Stomach smooth muscle (tissue), 2 donors: Measurements from ENCODE around the gene CBFA2T3.
"Not testable (repeated sequence)": the region's sequence is repeated elsewhere in the genome, so short reads cannot be mapped to it uniquely, and the experiment has no call there.

Experiments used
- H3K27ac ChIP-seq: one replicate; pipeline ENCODE4 v1.7.0; 2013; ENCODE audit warnings: mild to moderate bottlenecking, low read length, inconsistent platforms
- H3K27me3 ChIP-seq, 2 donors: one replicate each; pipeline ENCODE4 v1.7.0; 2013; ENCODE audit warnings: low read length in 2 of 2; ENCODE audit not compliant: insufficient read depth in 2 of 2, control insufficient read depth in 1 of 2
- H3K36me3 ChIP-seq, 2 donors: one replicate each; pipeline ENCODE4 v1.7.0; 2013; ENCODE audit warnings: low read length in 2 of 2; ENCODE audit not compliant: control insufficient read depth in 2 of 2, insufficient read depth in 2 of 2
- H3K4me1 ChIP-seq: one replicate; pipeline ENCODE4 v1.7.0; 2013; ENCODE audit warnings: low read length; ENCODE audit not compliant: control insufficient read depth, insufficient read depth
- H3K4me3 ChIP-seq, 2 donors: one replicate each; pipeline ENCODE4 v1.7.0; 2013; ENCODE audit warnings: low read length in 2 of 2
- H3K9ac ChIP-seq, 2 donors: one replicate each; pipeline ENCODE4 v1.7.0; 2013; ENCODE audit warnings: low read length in 2 of 2, mild to moderate bottlenecking in 1 of 2
- H3K9me3 ChIP-seq, 2 donors: one replicate each; pipeline ENCODE4 v1.7.0; 2013; ENCODE audit warnings: low read length in 2 of 2; ENCODE audit not compliant: control insufficient read depth in 2 of 2
- donor health status: healthy.
- donor health status: Pancreatic carcinoma.

The CBFA2T3 gene

DNA sequence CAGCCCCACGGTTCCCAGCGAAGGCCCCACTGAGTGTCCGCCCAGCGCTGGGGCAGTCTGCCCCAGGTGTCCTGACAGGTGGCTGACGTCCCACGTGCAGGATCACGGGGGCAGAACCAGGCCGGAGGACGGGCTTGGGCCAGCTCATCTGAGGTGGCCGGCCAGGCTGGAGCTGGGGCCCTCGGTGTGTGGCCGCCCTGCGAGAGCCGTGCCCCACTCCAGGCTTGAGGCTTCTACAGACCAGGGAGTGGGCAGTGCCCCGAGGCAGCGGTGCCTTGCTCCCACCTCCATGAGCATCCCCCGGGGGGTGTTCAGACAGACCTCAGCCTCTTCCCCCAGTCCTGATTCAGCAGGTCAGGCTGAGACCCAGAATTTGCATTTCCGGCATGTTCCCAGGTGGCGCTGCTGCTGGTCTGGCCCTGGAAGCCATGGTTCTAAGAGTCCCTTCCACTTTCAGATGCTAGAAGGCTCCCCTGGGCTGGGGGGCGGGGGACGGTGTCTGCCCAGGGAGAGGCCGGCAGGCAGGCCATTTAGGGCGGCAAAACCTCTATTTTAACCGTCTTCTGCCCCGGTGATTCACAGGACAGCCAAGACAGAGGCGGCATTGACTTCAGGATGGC lies 75.2 kb downstream of the CBFA2T3 start:
- no peaks in the 10 kb centered on the region for H3K36me3 ChIP-seq
- H3K27ac ChIP-seq, result no peak overlapping the region
- no peak overlapping the region for H3K4me3 ChIP-seq
- no peak overlapping the region for H3K9ac ChIP-seq
- H3K4me1 ChIP-seq, result no peaks in the 10 kb centered on the region
- no peaks in the 10 kb centered on the region for H3K9me3 ChIP-seq
- no peaks in the 10 kb centered on the region for H3K27me3 ChIP-seq

DNA sequence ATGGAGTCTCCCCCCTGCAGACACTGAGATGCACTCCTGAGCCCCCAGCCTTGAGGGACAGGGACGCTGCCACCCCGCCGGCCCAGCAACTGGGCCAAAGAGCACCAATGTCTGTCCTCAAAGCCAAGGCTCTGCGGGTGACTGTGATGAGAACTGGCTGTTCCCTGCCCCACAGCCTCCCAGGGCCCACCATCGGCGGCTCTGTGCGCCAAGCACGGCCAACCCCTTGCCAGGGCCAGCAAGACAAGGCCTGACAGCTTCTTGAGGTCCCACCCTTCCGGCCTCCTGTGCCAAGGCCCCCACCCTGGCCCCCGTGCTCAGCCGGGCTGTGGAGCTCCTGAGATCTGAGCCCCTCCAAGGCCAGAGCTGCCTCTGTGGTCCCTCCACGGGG lies 76.3 kb downstream of the CBFA2T3 start:
- no peak overlapping the region for H3K9ac ChIP-seq
- no peaks in the 10 kb centered on the region for H3K4me1 ChIP-seq
- H3K27ac ChIP-seq, result no peak overlapping the region
- no peaks in the 10 kb centered on the region for H3K9me3 ChIP-seq
- H3K27me3 ChIP-seq, result no peaks in the 10 kb centered on the region
- no peak overlapping the region for H3K4me3 ChIP-seq
- H3K36me3 ChIP-seq, result no peaks in the 10 kb centered on the region

DNA sequence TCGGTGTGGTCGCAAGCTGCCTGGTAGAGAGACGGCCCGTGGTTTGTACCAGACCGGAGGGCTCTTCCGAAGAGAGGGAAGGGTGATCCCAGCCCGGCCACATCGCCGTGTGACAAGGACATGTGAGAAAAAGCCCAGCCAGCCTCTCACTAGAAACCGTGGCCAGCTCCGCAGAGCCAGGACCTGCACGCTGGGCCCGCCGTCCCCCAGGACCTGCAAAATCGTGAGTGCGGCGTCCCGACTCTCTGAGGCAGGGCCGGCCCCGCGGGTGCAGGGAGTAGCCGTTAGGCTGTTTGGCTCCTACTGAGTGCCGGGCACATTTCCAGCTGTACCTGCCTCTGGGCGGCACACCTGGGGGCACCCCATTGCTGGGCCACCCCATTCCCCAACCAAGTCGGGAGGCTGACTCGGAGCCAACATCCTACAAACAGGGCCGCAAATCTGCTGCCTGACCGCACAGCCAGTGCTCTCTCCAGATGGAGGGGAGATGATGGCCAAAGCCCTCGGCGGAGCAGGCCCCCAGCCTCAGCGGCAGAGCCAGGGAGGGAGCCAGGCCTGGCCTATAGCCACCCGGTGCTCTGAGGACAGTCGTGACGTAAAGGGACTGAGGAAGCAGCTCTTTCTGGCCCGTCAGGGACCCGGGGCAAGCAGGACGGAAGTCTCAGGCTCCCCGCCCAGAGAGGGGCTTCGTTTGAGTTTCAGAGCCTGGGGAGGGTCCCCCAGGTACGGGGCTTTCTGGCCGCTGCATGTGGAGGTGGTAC lies 76.9 kb downstream of the CBFA2T3 start:
- no peaks in the 10 kb centered on the region for H3K4me1 ChIP-seq
- no peak overlapping the region for H3K9ac ChIP-seq
- H3K4me3 ChIP-seq, result no peak overlapping the region
- no peak overlapping the region for H3K27ac ChIP-seq
- H3K27me3 ChIP-seq, result no peaks in the 10 kb centered on the region
- no peaks in the 10 kb centered on the region for H3K36me3 ChIP-seq
- no peaks in the 10 kb centered on the region for H3K9me3 ChIP-seq

DNA sequence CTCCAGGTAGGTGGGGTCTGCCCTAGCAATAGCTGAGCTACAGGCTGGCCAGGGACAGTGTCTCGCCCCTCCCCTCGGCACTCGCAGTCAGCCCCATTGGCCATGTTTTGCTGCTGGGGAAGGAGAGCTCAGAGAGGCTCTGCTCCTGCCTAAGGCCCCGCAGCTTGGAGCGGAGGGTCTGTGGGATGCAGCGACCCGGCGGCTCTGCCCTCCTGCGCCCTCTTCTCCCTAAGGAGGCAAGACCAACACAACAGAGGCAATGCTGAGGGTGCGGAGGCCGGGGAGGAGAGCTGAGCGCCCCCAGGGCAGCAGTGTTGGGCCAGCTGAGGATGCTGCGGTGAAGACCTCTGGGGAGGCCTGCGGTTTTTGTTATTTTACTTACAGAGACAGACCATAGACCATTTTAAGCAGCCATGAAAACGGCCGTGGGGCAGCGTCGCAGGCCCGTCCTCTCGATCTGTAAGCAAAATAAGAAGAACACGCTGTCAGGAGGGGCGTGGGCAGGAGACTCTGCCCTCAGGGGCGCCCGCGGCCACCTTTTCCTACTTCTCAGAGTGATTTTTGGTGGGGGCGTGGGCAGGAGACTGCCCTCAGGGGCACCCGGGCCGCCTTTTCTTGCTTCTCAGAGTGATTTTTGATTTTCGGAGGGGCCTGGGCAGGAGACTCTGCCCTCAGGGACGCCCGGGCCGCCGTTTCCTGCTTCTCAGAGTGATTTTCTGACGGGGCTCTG lies 79.1 kb downstream of the CBFA2T3 start:
- Histone ChIP-seq H3K9me3 (no peaks in the 10 kb centered on the region), H3K27me3 (no peaks in the 10 kb centered on the region), H3K4me1 (no peaks in the 10 kb centered on the region), H3K27ac (no peak overlapping the region), H3K4me3 (no peak overlapping the region), H3K36me3 (no peaks in the 10 kb centered on the region), H3K9ac (no peak overlapping the region)

DNA sequence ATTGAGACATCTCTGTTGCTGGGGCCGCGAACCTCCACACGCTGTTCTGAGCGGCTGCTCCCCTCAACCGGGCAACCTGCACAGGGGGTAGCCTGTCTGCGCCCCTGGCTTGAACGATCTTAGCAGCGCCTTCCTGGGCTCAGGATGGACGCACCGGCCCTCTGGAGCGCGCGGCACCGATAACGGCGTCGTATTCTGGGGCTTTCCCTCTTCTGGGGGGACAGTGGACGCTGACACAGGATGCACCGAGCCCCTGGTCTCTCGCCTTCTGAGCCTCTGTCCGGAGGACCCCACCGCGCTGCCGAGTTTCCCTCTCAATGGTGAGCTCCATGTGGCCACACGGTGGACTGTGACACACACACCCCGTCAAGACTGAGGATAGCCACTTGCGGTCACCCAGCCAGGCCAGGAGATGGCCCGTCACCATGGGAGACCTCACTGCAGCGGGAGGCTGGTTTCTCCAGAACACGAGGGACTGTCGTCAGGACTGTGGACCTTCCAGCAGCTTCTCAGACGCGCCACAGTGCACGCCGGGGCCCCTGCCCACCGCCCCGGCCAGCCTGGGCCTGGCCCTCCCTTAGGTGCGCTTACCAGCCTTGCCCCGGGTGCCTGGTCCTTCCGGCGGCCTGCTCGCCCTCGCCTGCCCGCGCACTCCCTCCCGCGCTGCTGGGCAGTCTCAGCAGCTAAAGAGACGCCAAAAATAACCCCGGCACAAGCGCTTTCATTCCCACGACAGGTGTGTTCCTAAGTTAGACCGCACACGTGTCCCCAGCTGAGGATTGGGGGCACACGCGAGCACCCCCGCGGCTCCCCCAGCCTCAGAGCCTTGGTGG lies 80.6 kb downstream of the CBFA2T3 start:
- H3K4me1 ChIP-seq, result no peaks in the 10 kb centered on the region
- no peaks in the 10 kb centered on the region for H3K36me3 ChIP-seq
- no peak overlapping the region for H3K4me3 ChIP-seq
- H3K27ac ChIP-seq, result no peak overlapping the region
- no peak overlapping the region for H3K9ac ChIP-seq
- H3K27me3 ChIP-seq, result no peaks in the 10 kb centered on the region
- no peaks in the 10 kb centered on the region for H3K9me3 ChIP-seq

DNA sequence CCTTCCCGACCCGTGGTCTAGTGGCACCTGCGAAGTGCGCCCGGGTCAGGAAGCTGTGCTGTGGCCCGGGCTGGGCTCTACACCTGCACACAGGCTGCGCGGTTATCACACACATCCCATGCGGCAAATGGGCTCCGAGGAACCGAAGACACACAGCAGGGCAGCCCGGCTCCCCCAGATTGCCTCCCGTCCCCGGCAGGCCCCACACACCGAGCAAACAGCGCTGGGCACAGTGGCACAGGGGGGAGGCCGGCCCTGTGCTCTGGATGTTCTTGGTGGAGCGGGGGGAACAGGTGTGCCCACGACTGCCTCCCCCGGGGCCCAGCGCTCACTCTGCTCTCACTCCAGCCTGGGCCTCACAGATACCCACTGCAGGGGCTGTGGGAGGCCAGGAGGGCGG lies 81.7 kb downstream of the CBFA2T3 start:
- no peak overlapping the region for H3K4me3 ChIP-seq
- no peaks in the 10 kb centered on the region for H3K36me3 ChIP-seq
- H3K9me3 ChIP-seq, result no peaks in the 10 kb centered on the region
- no peaks in the 10 kb centered on the region for H3K27me3 ChIP-seq
- no peak overlapping the region for H3K9ac ChIP-seq
- no peak overlapping the region for H3K27ac ChIP-seq
- no peaks in the 10 kb centered on the region for H3K4me1 ChIP-seq

DNA sequence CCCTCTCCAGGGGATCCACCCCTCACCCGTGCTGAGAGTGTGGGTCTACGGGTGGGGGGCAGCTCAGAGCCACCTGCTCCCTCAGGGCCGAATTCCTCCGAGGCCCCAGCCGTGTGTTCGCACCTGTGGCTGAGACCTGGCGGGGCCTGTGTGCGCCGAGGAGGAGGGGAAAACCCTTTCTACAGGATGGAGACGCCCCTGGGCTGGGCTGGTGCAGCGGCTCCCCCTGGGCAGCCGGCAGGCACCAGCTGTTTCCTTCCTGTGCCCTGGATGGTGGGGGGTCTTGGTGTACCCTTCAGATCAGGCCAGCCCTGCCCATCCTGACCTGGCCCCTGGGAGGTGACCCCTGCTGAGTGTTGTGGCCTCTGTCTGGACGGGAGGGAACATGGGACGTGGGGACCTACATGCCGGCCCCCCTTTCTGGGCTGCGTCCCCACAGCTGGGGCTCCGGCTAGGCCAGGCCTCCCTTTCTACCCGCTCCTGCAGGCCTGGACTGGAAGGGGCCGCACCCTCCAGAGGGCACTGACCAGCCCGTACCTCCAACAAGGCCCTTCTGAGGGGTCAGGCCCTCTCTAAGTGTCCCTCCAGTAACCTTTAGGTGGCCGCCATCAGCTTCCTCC lies 82.2 kb downstream of the CBFA2T3 start:
- Histone ChIP-seq H3K9ac (no peak overlapping the region), H3K27ac (no peak overlapping the region), H3K36me3 (no peaks in the 10 kb centered on the region), H3K27me3 (no peaks in the 10 kb centered on the region), H3K4me3 (no peak overlapping the region), H3K9me3 (no peaks in the 10 kb centered on the region), H3K4me1 (no peaks in the 10 kb centered on the region)

DNA sequence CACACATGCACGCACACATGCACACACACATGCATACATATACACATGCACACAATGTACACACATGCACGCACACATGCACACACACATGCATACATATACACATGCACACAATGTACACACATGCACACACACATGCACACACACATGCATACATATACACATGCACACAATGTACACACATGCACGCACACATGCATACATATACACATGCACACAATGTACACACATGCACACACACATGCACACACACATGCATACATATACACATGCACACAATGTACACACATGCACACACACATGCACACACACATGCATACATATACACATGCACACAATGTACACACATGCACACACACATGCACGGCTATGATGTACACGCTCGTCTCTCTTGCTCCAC lies 82.7 kb downstream of the CBFA2T3 start:
- H3K4me1 ChIP-seq, H3K4me3 ChIP-seq, H3K36me3 ChIP-seq: not testable (repeated sequence)

DNA sequence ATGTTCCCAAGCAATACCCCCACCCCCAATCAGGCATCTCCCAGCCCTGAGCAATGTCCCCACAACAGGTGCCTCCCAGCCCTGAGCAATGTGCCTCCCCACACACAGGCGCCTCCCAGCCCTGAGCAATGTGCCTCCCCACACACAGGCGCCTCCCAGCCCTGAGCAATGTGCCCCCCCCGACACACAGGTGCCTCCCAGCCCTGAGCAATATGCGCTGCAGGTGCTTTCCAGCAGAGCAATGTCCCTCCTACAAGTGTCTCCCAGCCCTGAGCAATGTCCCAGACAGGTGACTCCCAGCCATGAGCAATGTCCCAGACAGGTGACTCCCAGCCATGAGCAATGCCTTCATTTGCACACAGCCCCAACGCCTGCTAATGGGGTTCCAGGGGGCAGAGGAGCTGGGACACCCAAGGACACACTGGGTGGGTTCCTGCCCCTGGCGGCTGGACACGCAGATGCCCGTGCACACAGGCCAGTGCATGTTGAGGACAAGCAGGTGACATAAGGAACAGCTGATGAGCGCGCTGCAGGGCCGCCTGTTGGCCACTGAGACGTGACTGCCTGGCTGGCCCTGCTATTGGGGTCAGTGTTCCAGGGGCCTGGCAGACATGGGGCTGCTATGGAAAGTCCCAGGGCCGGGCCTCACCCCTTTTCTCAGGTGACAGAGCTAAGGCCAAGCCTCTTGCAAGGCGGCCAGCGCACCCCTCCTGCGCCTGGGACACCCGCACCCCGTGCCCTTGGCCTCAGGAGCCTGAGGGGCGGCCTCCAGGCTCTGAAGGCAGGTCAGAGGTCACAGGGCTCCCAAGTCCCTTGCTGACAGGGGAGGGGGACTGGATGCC lies 83.7 kb downstream of the CBFA2T3 start:
- H3K9ac ChIP-seq, result no peak overlapping the region
- H3K4me3 ChIP-seq, result no peak overlapping the region
- no peaks in the 10 kb centered on the region for H3K27me3 ChIP-seq
- H3K9me3 ChIP-seq, result no peaks in the 10 kb centered on the region
- H3K4me1 ChIP-seq, result no peaks in the 10 kb centered on the region
- H3K36me3 ChIP-seq, result no peaks in the 10 kb centered on the region
- H3K27ac ChIP-seq, result no peak overlapping the region

More for the DNA sequence above, 82.7 kb downstream of the CBFA2T3 start:
- not testable (repeated sequence) for H3K27me3 ChIP-seq, H3K27ac ChIP-seq, H3K9ac ChIP-seq, H3K9me3 ChIP-seq
